ENCODE data around the gene IL12RB2.
A peak's percentile ranks its signal among the peaks of the same experiment; 100 is the strongest.

The IL12RB2 gene

GRCh38 chr1:67306547-67306946, 1.1 kb upstream of the IL12RB2 start:
- CTCF ChIA-PET: interaction anchor here (1.0 to 1.5 kb wide), 4 partner anchors 19 to 26 kb away, joined by 3 to 4 read pairs (median 4); no protein-coding TSS in a partner anchor
- DNase-seq (ENCODE audit: extremely low spot score): no peak
- POLR2A ChIA-PET: no interaction called here
- TF ChIP-seq CTCF (IDR thresholded peaks at IDR 0.05; ENCODE audit: control extremely low read depth, extremely low read depth, low read depth, missing control alignments): no peak

GRCh38 chr1:67308136-67308535, 463 bp downstream of the IL12RB2 start:
- no peak for DNase-seq (ENCODE audit: extremely low spot score)
- ChIA-PET POLR2A (interaction anchor here (0.6 kb wide), 1 partner anchor 35 kb away, joined by 7 read pairs; no protein-coding TSS in a partner anchor), CTCF (interaction anchor here (1.3 to 1.5 kb wide), 3 partner anchors 17 to 25 kb away, joined by 3 to 4 read pairs (median 4); no protein-coding TSS in a partner anchor)
- TF ChIP-seq CTCF (IDR thresholded peaks at IDR 0.05; ENCODE audit: control extremely low read depth, extremely low read depth, low read depth, missing control alignments): no peak

GRCh38 chr1:67312615-67313014, 4.9 kb downstream of the IL12RB2 start:
- CTCF ChIA-PET: interaction anchor here (0.6 to 2.9 kb wide), 2 partner anchors 34 to 99 kb away, joined by 3 to 7 read pairs; no protein-coding TSS in a partner anchor
- POLR2A ChIA-PET: no interaction called here
- no peak for DNase-seq (ENCODE audit: extremely low spot score)
- no peak for TF ChIP-seq CTCF (IDR thresholded peaks at IDR 0.05; ENCODE audit: control extremely low read depth, extremely low read depth, low read depth, missing control alignments)

DNA sequence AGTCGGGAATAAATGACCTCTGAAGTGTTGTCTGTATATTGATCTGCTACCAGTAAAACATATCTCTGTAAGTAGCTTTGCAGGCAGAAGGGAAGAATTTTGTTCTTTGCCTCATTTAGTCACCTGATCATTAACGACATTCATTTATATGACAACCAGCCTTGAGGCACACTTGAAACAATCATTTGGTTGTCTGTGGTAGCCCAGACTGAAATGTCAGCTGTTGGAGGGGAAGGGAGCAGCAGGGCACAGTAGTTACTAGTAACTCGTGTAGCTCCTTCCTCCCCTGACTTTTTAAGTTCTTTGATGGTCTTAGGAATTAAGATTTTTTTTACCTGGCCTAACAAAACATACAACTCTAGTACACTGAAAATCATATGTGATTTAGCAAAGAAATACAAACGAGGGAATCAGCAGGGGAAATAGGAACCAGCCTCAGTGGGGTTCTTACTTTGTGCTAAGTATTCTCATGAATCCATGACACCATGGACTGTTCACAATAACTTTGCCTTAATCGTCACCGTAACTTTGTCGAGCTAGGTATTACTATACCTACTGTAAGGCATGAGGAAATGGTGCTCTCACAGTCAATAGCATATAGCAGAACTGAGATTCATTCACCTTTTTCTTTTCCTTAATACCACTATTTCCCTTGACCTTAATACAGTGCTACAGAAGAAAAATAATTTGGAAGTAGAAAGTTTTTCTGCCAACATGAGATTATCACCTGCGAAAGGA, 6.4 kb downstream of the IL12RB2 start:
- ChIA-PET POLR2A (no interaction called here), CTCF (interaction anchor here (0.9 to 3.1 kb wide), 8 partner anchors 9 to 105 kb away, joined by 3 to 12 read pairs (median 4); no protein-coding TSS in a partner anchor)
- no peak for TF ChIP-seq CTCF (IDR thresholded peaks at IDR 0.05; ENCODE audit: control extremely low read depth, extremely low read depth, low read depth, missing control alignments)
- no peak for DNase-seq (ENCODE audit: extremely low spot score)

DNA sequence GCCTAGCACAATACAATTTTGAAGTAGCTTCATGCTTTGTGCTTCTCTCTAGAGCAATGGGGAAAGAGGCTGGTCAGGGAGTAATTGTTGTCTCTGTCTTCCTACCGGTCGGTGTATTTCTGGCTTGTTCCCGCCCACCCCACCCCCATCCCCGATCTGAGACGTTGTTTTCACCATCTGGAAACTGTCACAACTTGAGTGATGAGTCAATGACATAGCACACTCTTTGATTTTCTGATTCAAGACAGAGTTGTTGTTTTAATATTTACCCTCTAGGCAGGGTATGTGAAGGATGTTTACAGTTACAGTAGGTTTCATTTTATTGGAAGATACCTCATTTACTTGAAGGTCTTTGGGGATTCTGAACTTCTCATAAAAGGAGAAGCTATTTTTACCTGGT, 7.0 kb downstream of the IL12RB2 start:
- POLR2A ChIA-PET: no interaction called here
- no peak for TF ChIP-seq CTCF (IDR thresholded peaks at IDR 0.05; ENCODE audit: control extremely low read depth, extremely low read depth, low read depth, missing control alignments)
- peak; percentile 17 for DNase-seq (ENCODE audit: extremely low spot score)
- CTCF ChIA-PET: interaction anchor here (0.8 to 3.1 kb wide), 8 partner anchors 8 to 104 kb away, joined by 3 to 12 read pairs (median 4); no protein-coding TSS in a partner anchor

GRCh38 chr1:67316180-67316902, 8.7 kb downstream of the IL12RB2 start:
- no peak for DNase-seq (ENCODE audit: extremely low spot score)
- no peak for TF ChIP-seq CTCF (IDR thresholded peaks at IDR 0.05; ENCODE audit: control extremely low read depth, extremely low read depth, low read depth, missing control alignments)
- POLR2A ChIA-PET: no interaction called here
- CTCF ChIA-PET: interaction anchor here (0.9 to 3.1 kb wide), 6 partner anchors 9 to 185 kb away, joined by 3 to 12 read pairs (median 4); no protein-coding TSS in a partner anchor
